ENCODE data around the gene RBMX. TPM values are rescaled to one million over a fixed set of nuclear protein-coding genes. Genes with fewer than 3 reads are reported as not detected.

The RBMX gene
- polyA plus RNA-seq, 2 donors: 56.5 to 80.4 TPM

GRCh38 chrX:136851526-136851925 lies 29.0 kb downstream of the RBMX start:
- WGBS, 2 donors: 92 to 97% methylated on average over 3 of the region's 3 CpGs
- H3K4me1 ChIP-seq (ENCODE audit: control insufficient read depth in 2 of 2, insufficient read depth in 2 of 2, low read length in 1 of 2): no peaks in the 10 kb centered on the region
- no peak overlapping the region for H3K4me3 ChIP-seq (ENCODE audit: low read depth in 1 of 2, low read length in 2 of 2)
- H3K27ac ChIP-seq (ENCODE audit: low read depth in 2 of 2, low read length in 1 of 2): no peak overlapping the region
- H3K36me3 ChIP-seq (ENCODE audit: control insufficient read depth in 2 of 2, insufficient read depth in 2 of 2, low read length in 1 of 2): peaks cover 0 to 3% of the 10 kb centered on the region in 2 donors
- no peaks in the 10 kb centered on the region for H3K27me3 ChIP-seq (ENCODE audit: control insufficient read depth in 1 of 2, insufficient read depth in 2 of 2, low read length in 2 of 2)
- H3K9me3 ChIP-seq (ENCODE audit: control insufficient read depth in 2 of 2, insufficient read depth in 1 of 2, low read depth in 1 of 2, low read length in 1 of 2): peaks cover 0 to 2% of the 10 kb centered on the region in 2 donors

- 71 to 75% methylated on average over 9 of the region's 9 CpGs for WGBS, 2 donors
- Histone ChIP-seq H3K4me3 (ENCODE audit: low read depth in 1 of 2, low read length in 2 of 2) (no peak overlapping the region), H3K4me1 (ENCODE audit: control insufficient read depth in 2 of 2, insufficient read depth in 2 of 2, low read length in 1 of 2) (no peaks in the 10 kb centered on the region), H3K27ac (ENCODE audit: low read depth in 2 of 2, low read length in 1 of 2) (no peak overlapping the region), H3K36me3 (ENCODE audit: control insufficient read depth in 2 of 2, insufficient read depth in 2 of 2, low read length in 1 of 2) (peaks cover 0 to 3% of the 10 kb centered on the region in 2 donors), H3K27me3 (ENCODE audit: control insufficient read depth in 1 of 2, insufficient read depth in 2 of 2, low read length in 2 of 2) (no peaks in the 10 kb centered on the region), H3K9me3 (ENCODE audit: control insufficient read depth in 2 of 2, insufficient read depth in 1 of 2, low read depth in 1 of 2, low read length in 1 of 2) (peaks cover 0 to 2% of the 10 kb centered on the region in 2 donors)
Observed at GRCh38 chrX:136850441-136851175, 29.9 kb downstream of the RBMX start.

GRCh38 chrX:136849395-136849794 lies 31.1 kb downstream of the RBMX start:
- Histone ChIP-seq H3K4me1 (ENCODE audit: control insufficient read depth in 2 of 2, insufficient read depth in 2 of 2, low read length in 1 of 2) (no peaks in the 10 kb centered on the region), H3K36me3 (ENCODE audit: control insufficient read depth in 2 of 2, insufficient read depth in 2 of 2, low read length in 1 of 2) (peaks cover 0 to 3% of the 10 kb centered on the region in 2 donors), H3K27me3 (ENCODE audit: control insufficient read depth in 1 of 2, insufficient read depth in 2 of 2, low read length in 2 of 2) (no peaks in the 10 kb centered on the region), H3K9me3 (ENCODE audit: control insufficient read depth in 2 of 2, insufficient read depth in 1 of 2, low read depth in 1 of 2, low read length in 1 of 2) (peaks cover 0 to 2% of the 10 kb centered on the region in 2 donors), H3K27ac (ENCODE audit: low read depth in 2 of 2, low read length in 1 of 2) (no peak overlapping the region), H3K4me3 (ENCODE audit: low read depth in 1 of 2, low read length in 2 of 2) (no peak overlapping the region)
- 81 to 94% methylated on average over 3 of the region's 3 CpGs for WGBS, 2 donors

GRCh38 chrX:136847874-136848273 lies 32.7 kb downstream of the RBMX start:
- Histone ChIP-seq H3K36me3 (ENCODE audit: control insufficient read depth in 2 of 2, insufficient read depth in 2 of 2, low read length in 1 of 2) (peaks cover 0 to 3% of the 10 kb centered on the region in 2 donors), H3K27ac (ENCODE audit: low read depth in 2 of 2, low read length in 1 of 2) (no peak overlapping the region), H3K4me1 (ENCODE audit: control insufficient read depth in 2 of 2, insufficient read depth in 2 of 2, low read length in 1 of 2) (no peaks in the 10 kb centered on the region), H3K27me3 (ENCODE audit: control insufficient read depth in 1 of 2, insufficient read depth in 2 of 2, low read length in 2 of 2) (no peaks in the 10 kb centered on the region), H3K9me3 (ENCODE audit: control insufficient read depth in 2 of 2, insufficient read depth in 1 of 2, low read depth in 1 of 2, low read length in 1 of 2) (peaks cover 0 to 2% of the 10 kb centered on the region in 2 donors), H3K4me3 (ENCODE audit: low read depth in 1 of 2, low read length in 2 of 2) (no peak overlapping the region)
- 72 to 82% methylated on average over 2 of the region's 2 CpGs for WGBS, 2 donors

GRCh38 chrX:136839196-136839595 lies 41.3 kb downstream of the RBMX start:
- Histone ChIP-seq H3K9me3 (ENCODE audit: control insufficient read depth in 2 of 2, insufficient read depth in 1 of 2, low read depth in 1 of 2, low read length in 1 of 2) (no peaks in the 10 kb centered on the region), H3K4me1 (ENCODE audit: control insufficient read depth in 2 of 2, insufficient read depth in 2 of 2, low read length in 1 of 2) (no peaks in the 10 kb centered on the region), H3K4me3 (ENCODE audit: low read depth in 1 of 2, low read length in 2 of 2) (no peak overlapping the region), H3K36me3 (ENCODE audit: control insufficient read depth in 2 of 2, insufficient read depth in 2 of 2, low read length in 1 of 2) (no peaks in the 10 kb centered on the region), H3K27ac (ENCODE audit: low read depth in 2 of 2, low read length in 1 of 2) (no peak overlapping the region), H3K27me3 (ENCODE audit: control insufficient read depth in 1 of 2, insufficient read depth in 2 of 2, low read length in 2 of 2) (no peaks in the 10 kb centered on the region)
- WGBS, 2 donors: 67 to 72% methylated on average over 1 of the region's 1 CpG

GRCh38 chrX:136835761-136836160 lies 44.8 kb downstream of the RBMX start:
- WGBS, 2 donors: 68 to 74% methylated on average over 4 of the region's 4 CpGs
- Histone ChIP-seq H3K4me1 (ENCODE audit: control insufficient read depth in 2 of 2, insufficient read depth in 2 of 2, low read length in 1 of 2) (no peaks in the 10 kb centered on the region), H3K4me3 (ENCODE audit: low read depth in 1 of 2, low read length in 2 of 2) (no peak overlapping the region), H3K27ac (ENCODE audit: low read depth in 2 of 2, low read length in 1 of 2) (no peak overlapping the region), H3K36me3 (ENCODE audit: control insufficient read depth in 2 of 2, insufficient read depth in 2 of 2, low read length in 1 of 2) (no peaks in the 10 kb centered on the region), H3K9me3 (ENCODE audit: control insufficient read depth in 2 of 2, insufficient read depth in 1 of 2, low read depth in 1 of 2, low read length in 1 of 2) (no peaks in the 10 kb centered on the region), H3K27me3 (ENCODE audit: control insufficient read depth in 1 of 2, insufficient read depth in 2 of 2, low read length in 2 of 2) (no peaks in the 10 kb centered on the region)

- Histone ChIP-seq H3K27ac (ENCODE audit: low read depth in 2 of 2, low read length in 1 of 2) (no peak overlapping the region), H3K27me3 (ENCODE audit: control insufficient read depth in 1 of 2, insufficient read depth in 2 of 2, low read length in 2 of 2) (peaks cover 0 to 3% of the 10 kb centered on the region in 2 donors), H3K4me3 (ENCODE audit: low read depth in 1 of 2, low read length in 2 of 2) (no peak overlapping the region), H3K4me1 (ENCODE audit: control insufficient read depth in 2 of 2, insufficient read depth in 2 of 2, low read length in 1 of 2) (no peaks in the 10 kb centered on the region), H3K9me3 (ENCODE audit: control insufficient read depth in 2 of 2, insufficient read depth in 1 of 2, low read depth in 1 of 2, low read length in 1 of 2) (no peaks in the 10 kb centered on the region), H3K36me3 (ENCODE audit: control insufficient read depth in 2 of 2, insufficient read depth in 2 of 2, low read length in 1 of 2) (no peaks in the 10 kb centered on the region)
- WGBS, 2 donors: 81 to 86% methylated on average over 5 of the region's 5 CpGs
Observed at GRCh38 chrX:136829413-136829812, 51.1 kb downstream of the RBMX start.

GRCh38 chrX:136828830-136829229 lies 51.7 kb downstream of the RBMX start:
- H3K4me3 ChIP-seq (ENCODE audit: low read depth in 1 of 2, low read length in 2 of 2): no peak overlapping the region
- H3K36me3 ChIP-seq (ENCODE audit: control insufficient read depth in 2 of 2, insufficient read depth in 2 of 2, low read length in 1 of 2): no peaks in the 10 kb centered on the region
- H3K4me1 ChIP-seq (ENCODE audit: control insufficient read depth in 2 of 2, insufficient read depth in 2 of 2, low read length in 1 of 2): no peaks in the 10 kb centered on the region
- H3K27ac ChIP-seq (ENCODE audit: low read depth in 2 of 2, low read length in 1 of 2): no peak overlapping the region
- H3K9me3 ChIP-seq (ENCODE audit: control insufficient read depth in 2 of 2, insufficient read depth in 1 of 2, low read depth in 1 of 2, low read length in 1 of 2): no peaks in the 10 kb centered on the region
- H3K27me3 ChIP-seq (ENCODE audit: control insufficient read depth in 1 of 2, insufficient read depth in 2 of 2, low read length in 2 of 2): peaks cover 0 to 3% of the 10 kb centered on the region in 2 donors
- 78 to 91% methylated on average over 1 of the region's 1 CpG for WGBS, 2 donors

GRCh38 chrX:136827026-136827425 lies 53.5 kb downstream of the RBMX start:
- WGBS, 2 donors: 31 to 42% methylated on average over 3 of the region's 3 CpGs
- Histone ChIP-seq H3K27ac (ENCODE audit: low read depth in 2 of 2, low read length in 1 of 2) (no peak overlapping the region), H3K4me3 (ENCODE audit: low read depth in 1 of 2, low read length in 2 of 2) (no peak overlapping the region), H3K27me3 (ENCODE audit: control insufficient read depth in 1 of 2, insufficient read depth in 2 of 2, low read length in 2 of 2) (peaks cover 0 to 3% of the 10 kb centered on the region in 2 donors), H3K9me3 (ENCODE audit: control insufficient read depth in 2 of 2, insufficient read depth in 1 of 2, low read depth in 1 of 2, low read length in 1 of 2) (no peaks in the 10 kb centered on the region), H3K36me3 (ENCODE audit: control insufficient read depth in 2 of 2, insufficient read depth in 2 of 2, low read length in 1 of 2) (no peaks in the 10 kb centered on the region), H3K4me1 (ENCODE audit: control insufficient read depth in 2 of 2, insufficient read depth in 2 of 2, low read length in 1 of 2) (no peaks in the 10 kb centered on the region)

- Histone ChIP-seq H3K4me3 (ENCODE audit: low read depth in 1 of 2, low read length in 2 of 2) (no peak overlapping the region), H3K27ac (ENCODE audit: low read depth in 2 of 2, low read length in 1 of 2) (no peak overlapping the region), H3K36me3 (ENCODE audit: control insufficient read depth in 2 of 2, insufficient read depth in 2 of 2, low read length in 1 of 2) (no peaks in the 10 kb centered on the region), H3K9me3 (ENCODE audit: control insufficient read depth in 2 of 2, insufficient read depth in 1 of 2, low read depth in 1 of 2, low read length in 1 of 2) (no peaks in the 10 kb centered on the region), H3K27me3 (ENCODE audit: control insufficient read depth in 1 of 2, insufficient read depth in 2 of 2, low read length in 2 of 2) (peaks cover 0 to 3% of the 10 kb centered on the region in 2 donors), H3K4me1 (ENCODE audit: control insufficient read depth in 2 of 2, insufficient read depth in 2 of 2, low read length in 1 of 2) (no peaks in the 10 kb centered on the region)
- 93 to 94% methylated on average over 2 of the region's 2 CpGs for WGBS, 2 donors
Observed at GRCh38 chrX:136825771-136826170, 54.8 kb downstream of the RBMX start.
